Activated naive CD4-positive, alpha-beta T cell treated with anti-CD3 and anti-CD28 coated beads for 36 hours (primary cell): Measurements from ENCODE around the gene PFKP. TPM values are rescaled to one million over a fixed set of nuclear protein-coding genes. Genes with fewer than 3 reads are reported as not detected.

Source experiments
- CTCF ChIA-PET: fragments of 350-600 bp; sonication (Branson Sonifier 250); formaldehyde crosslinking; loops from one replicate; lab custom pipeline; 2021; ENCODE audit warnings: antibody characterized with exemption; lab: Charles Lee
- DNase-seq: peaks from one replicate; pipeline ENCODE4 v3.0.0-alpha.2; 2020
- H3K27ac Mint-ChIP-seq: one replicate; pipeline ENCODE4 v1.8.0; 2021; ENCODE audit warnings: mild to moderate bottlenecking, mixed read lengths
- H3K27me3 Mint-ChIP-seq: one replicate; pipeline ENCODE4 v1.8.0; 2021; ENCODE audit warnings: low read depth, mixed read lengths
- H3K36me3 Mint-ChIP-seq: one replicate; pipeline ENCODE4 v1.8.0; 2021; ENCODE audit warnings: low read depth, mixed read lengths
- H3K4me1 Mint-ChIP-seq: one replicate; pipeline ENCODE4 v1.8.0; 2021; ENCODE audit warnings: low read depth, mixed read lengths
- H3K4me3 Mint-ChIP-seq: one replicate; pipeline ENCODE4 v1.8.0; 2021; ENCODE audit warnings: mild to moderate bottlenecking, moderate library complexity, mixed read lengths
- H3K9me3 Mint-ChIP-seq: one replicate; pipeline ENCODE4 v1.8.0; 2021; ENCODE audit warnings: mixed read lengths
- intact Hi-C: fragments of 100-400 bp; cut with micrococcal nuclease; formaldehyde crosslinking; loops from one replicate; pipeline ENCODE4 v1.15.1; 2023
- total RNA-seq, 2 experiments: library from RNA; stranded (reverse); gene quantifications; one replicate each; pipeline ENCODE4 v1.2.3, GENCODE V29; 2021

Gene PFKP
- total RNA-seq, 2 experiments from 2014 or later, result 96.2 to 99.7 TPM

DNA sequence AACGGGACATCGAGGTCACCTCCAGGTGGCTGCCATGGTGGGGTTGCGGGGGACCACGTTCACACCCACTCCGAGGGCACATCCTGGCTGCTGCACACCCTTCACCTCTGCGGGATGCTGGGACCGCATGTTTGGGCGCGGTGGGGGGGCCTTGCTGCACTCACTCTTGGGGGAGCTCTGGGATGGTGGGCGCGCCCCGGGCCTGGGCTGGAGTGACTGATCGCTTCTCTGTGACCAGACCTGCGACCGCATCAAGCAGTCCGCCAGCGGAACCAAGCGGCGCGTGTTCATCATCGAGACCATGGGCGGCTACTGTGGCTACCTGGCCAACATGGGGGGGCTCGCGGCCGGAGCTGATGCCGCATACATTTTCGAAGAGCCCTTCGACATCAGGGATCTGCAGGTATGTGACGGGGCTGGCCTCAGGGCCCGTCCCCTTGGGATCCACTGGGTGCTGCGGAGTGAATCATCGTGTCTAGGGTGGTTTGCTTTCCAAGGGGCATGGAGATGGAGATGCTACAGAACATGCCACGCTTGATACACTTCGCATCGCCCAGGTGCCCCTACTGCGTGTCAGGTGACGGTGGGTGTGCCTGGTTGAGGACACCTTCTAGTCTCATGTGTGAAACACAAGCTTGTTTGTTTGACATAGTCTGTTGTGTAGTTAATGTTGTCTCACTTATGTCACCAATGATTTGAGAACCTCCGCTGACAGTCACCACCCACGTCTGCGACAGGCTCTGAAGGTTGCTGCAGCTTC lies 62.4 kb downstream of the PFKP start:
- CTCF ChIA-PET, result interaction anchor here (1.0 kb wide), 1 partner anchor 9 kb away, joined by 8 read pairs; no protein-coding TSS in a partner anchor
- Mint-ChIP-seq H3K27ac (no peak overlapping the region), H3K27me3 (no peaks in the 10 kb centered on the region), H3K4me1 (no peaks in the 10 kb centered on the region), H3K9me3 (peaks cover 4% of the 10 kb centered on the region), H3K36me3 (peaks cover 67% of the 10 kb centered on the region), H3K4me3 (no peak overlapping the region)
- no peak for DNase-seq
- intact Hi-C loops, result no loop called here

DNA sequence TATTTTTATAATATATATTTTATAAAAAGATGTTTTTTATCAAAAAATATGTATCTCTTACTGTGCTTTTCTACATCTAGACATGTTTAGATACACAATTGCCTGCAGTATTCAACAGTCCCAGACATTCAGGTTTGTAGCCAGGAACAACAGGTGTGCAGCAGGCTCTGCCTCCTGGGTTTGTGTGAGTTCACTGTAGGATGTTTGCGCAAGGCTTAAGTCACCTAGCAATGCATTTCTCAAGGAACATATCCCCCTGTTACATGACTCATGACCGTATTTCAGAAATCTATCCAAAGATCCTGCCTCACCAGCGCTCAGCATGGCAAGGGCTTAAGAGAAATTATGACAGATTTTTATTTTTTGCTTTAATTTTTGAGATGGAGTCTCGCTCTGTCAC lies 63.8 kb downstream of the PFKP start:
- H3K36me3 Mint-ChIP-seq, result peaks cover 58% of the 10 kb centered on the region
- no peak overlapping the region for H3K27ac Mint-ChIP-seq
- intact Hi-C loops, result no loop called here
- no peak for DNase-seq
- peaks cover 2% of the 10 kb centered on the region for H3K9me3 Mint-ChIP-seq
- CTCF ChIA-PET, result interaction anchor here (1.0 kb wide), 1 partner anchor 10 kb away, joined by 8 read pairs; no protein-coding TSS in a partner anchor
- no peak overlapping the region for H3K4me3 Mint-ChIP-seq
- no peaks in the 10 kb centered on the region for H3K27me3 Mint-ChIP-seq
- no peaks in the 10 kb centered on the region for H3K4me1 Mint-ChIP-seq

DNA sequence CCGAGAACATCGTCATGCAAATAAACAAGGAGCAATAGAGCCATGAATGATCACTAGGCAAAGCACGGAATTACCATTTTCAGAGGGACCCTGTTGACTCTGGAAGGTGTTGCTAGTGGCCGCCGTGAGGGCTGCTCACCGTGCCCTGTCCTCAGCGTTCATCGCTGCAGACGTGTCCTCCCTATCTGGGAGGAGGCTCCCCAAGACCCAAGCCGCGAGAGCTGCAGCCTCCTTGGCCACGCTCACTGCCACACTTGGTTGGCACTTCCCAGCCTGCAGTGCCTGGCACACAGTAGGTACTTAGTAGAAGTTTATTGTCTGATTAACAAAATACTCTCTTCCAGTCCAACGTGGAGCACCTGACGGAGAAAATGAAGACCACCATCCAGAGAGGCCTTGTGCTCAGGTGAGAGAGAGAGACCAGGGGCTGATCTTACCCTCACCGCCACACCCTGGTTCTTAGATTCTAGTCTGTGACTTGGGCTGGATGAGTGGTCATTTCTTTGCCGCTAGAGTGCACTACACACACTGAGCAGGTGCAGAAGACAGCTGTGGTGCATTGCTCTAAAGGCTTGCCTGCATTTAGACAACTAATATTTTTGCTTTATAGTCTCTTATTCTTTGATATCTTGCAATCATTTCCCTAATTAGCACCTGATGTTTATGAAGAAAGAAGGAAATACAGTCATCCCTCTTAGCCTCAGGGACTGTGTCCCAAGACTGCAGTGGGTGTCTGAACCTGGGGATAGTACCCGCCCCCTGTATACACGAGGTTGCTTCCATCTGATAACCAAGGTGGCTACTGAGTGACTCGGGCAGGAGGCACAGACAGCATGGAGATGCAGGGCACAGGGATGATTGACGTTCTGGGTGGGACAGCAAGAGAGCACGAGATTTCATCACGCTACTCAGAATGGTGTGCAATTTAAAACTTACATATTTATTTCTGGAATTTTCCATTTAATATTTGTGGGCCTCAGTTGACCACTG lies 65.0 kb downstream of the PFKP start:
- CTCF ChIA-PET, result no interaction called here
- DNase-seq, result no peak
- Mint-ChIP-seq H3K4me3 (no peak overlapping the region), H3K4me1 (no peaks in the 10 kb centered on the region), H3K9me3 (peaks cover 2% of the 10 kb centered on the region), H3K27ac (no peak overlapping the region), H3K27me3 (no peaks in the 10 kb centered on the region), H3K36me3 (peaks cover 52% of the 10 kb centered on the region)
- intact Hi-C loops, result no loop called here

DNA sequence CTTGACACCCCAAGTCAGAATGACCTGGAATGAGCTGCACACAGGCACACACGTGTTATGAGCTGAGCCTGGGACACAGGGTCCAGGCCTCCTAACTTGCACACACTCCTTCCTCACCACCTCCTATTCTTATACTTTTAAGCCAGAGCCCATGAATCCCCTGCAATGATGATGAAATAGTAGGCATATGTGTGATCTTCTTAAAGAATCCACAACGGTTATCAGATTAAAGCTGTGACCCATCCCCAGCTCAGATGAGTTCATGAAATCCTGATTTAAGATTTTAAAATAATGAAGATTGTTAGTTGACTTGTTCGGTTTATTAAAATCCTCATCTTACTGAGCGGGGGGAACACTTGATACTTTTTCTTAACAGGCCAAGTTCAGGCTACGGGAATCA lies 66.6 kb downstream of the PFKP start:
- Mint-ChIP-seq H3K4me3 (no peak overlapping the region), H3K27me3 (no peaks in the 10 kb centered on the region), H3K27ac (no peak overlapping the region), H3K4me1 (no peaks in the 10 kb centered on the region), H3K36me3 (peaks cover 51% of the 10 kb centered on the region), H3K9me3 (no peaks in the 10 kb centered on the region)
- intact Hi-C loops, result no loop called here
- DNase-seq, result no peak
- CTCF ChIA-PET, result interaction anchor here (0.6 kb wide), 1 partner anchor 96 kb away, joined by 4 read pairs; no protein-coding TSS in a partner anchor

DNA sequence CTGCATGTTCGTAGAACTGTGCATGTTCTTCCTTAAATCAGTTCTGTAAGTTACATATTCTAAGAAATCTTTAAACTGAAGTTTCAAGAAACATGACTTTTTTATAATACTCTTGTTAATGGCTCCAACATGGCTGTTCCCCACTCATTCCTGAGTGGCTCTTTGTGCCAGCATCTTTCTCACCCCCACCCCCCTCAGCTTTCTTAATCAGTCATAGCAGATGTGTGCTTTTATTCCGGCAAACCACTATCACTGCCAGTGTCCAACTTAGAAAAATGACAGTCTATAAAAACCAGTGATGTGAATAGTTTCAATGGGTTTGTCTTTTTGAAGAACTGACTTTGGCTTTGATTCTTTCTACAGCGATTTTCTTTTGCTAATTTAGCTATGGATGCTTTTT lies 67.7 kb downstream of the PFKP start:
- no peaks in the 10 kb centered on the region for H3K4me1 Mint-ChIP-seq
- DNase-seq, result no peak
- no peaks in the 10 kb centered on the region for H3K27me3 Mint-ChIP-seq
- intact Hi-C loops, result no loop called here
- H3K27ac Mint-ChIP-seq, result peak overlapping the region; percentile 9
- H3K36me3 Mint-ChIP-seq, result peaks cover 53% of the 10 kb centered on the region
- no peaks in the 10 kb centered on the region for H3K9me3 Mint-ChIP-seq
- H3K4me3 Mint-ChIP-seq, result no peak overlapping the region
- CTCF ChIA-PET, result interaction anchor here (1.5 kb wide), 1 partner anchor 57 kb away, joined by 3 read pairs; no protein-coding TSS in a partner anchor

DNA sequence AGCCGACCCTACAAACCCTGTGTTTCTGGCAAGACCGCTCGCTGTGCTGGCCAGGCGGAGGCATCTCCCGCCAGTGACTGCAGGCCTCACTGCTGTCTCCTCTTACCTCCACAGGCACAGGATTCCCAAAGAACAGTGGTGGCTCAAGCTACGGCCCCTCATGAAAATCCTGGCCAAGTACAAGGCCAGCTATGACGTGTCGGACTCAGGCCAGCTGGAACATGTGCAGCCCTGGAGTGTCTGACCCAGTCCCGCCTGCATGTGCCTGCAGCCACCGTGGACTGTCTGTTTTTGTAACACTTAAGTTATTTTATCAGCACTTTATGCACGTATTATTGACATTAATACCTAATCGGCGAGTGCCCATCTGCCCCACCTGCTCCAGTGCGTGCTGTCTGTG lies 69.0 kb downstream of the PFKP start:
- Mint-ChIP-seq H3K36me3 (peaks cover 60% of the 10 kb centered on the region), H3K27me3 (no peaks in the 10 kb centered on the region), H3K4me1 (no peaks in the 10 kb centered on the region), H3K9me3 (no peaks in the 10 kb centered on the region), H3K4me3 (no peak overlapping the region), H3K27ac (no peak overlapping the region)
- CTCF ChIA-PET, result interaction anchor here (1.2 kb wide), 1 partner anchor 14 kb away, joined by 3 read pairs; no protein-coding TSS in a partner anchor
- intact Hi-C loops, result no loop called here
- DNase-seq, result no peak

DNA sequence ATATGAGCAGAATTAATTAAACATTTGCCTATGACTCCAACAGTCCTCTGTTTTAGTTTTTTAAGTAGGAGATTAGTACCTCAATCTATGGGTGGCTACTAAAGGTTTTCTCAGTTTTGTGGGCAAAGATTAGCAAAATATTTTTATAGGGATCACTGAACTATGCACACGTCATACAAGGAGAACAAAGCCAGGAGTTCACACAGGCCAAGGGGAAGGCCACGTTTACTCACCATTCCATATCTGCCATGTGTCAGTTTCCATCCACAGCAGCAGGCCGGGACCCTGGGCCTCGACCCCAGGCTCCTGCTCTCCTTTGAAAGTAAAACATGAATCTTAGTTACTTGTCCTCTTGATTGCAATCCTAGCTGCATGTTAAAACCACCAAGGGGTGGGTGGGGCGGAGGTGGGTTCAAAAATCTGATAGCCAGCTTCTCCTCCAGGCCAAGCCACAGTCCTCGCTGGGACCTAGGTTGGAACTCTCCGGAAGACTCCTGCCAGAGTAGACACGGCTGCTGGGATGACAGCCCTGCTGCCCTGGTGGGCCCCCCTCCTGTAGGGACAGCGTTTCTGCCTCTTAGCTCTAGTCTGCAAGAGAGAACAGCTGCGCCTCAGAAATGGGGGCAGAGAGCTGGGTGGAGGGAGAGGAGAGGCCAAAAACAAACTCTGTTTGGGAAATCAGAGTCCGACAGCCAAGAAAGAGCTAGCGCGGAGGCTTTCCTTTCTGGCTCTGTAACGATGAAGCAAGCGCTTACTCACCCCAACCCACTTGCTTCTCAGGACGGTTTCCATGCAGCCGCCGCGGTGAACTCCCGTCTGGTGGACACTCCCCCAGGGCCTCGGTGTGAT lies 69.6 kb downstream of the PFKP start:
- Mint-ChIP-seq H3K27ac (no peak overlapping the region), H3K36me3 (peaks cover 56% of the 10 kb centered on the region), H3K9me3 (no peaks in the 10 kb centered on the region), H3K4me3 (no peak overlapping the region), H3K4me1 (no peaks in the 10 kb centered on the region), H3K27me3 (no peaks in the 10 kb centered on the region)
- CTCF ChIA-PET, result no interaction called here
- no peak for DNase-seq
- intact Hi-C loops, result no loop called here

DNA sequence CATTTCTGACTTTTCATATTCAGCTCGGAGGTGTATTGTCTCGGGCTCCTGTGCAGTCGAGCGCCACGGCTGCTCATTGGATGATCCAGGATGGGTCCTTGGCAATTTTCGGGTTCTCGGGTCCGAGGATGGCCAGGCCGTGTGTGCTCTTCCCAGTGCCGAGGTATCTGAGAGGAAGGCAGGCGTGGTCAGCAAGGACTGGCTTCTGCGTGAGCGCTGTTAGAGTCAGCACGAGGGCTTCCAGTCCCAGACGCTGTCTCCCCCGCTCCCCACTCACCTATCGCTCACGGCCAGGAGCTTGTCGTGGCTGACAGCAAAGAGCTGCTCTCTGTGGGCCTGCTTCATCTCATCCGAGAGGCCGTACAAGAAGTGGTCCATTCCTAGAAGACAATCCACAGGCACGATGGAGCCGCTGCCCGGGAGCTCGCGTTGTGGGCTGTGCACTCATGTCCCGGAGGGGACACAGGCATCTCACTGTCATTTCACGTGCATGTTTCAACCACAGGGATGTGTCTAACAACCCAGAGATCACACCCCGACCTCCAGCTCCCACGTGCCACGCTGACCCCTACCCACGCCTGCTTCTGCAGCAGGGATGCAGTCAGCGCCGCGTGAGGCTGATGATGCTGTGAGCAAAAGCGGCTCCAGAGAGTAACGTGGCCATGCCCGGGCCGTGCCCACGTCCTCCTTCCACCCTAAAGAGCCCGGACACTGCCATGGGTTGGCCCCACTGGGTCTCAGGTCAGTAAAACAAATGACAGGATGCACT lies 70.8 kb downstream of the PFKP start:
- Mint-ChIP-seq H3K4me1 (no peaks in the 10 kb centered on the region), H3K9me3 (no peaks in the 10 kb centered on the region), H3K27ac (peak overlapping the region; percentile 73), H3K4me3 (no peak overlapping the region), H3K27me3 (no peaks in the 10 kb centered on the region), H3K36me3 (peaks cover 53% of the 10 kb centered on the region)
- intact Hi-C loops, result no loop called here
- CTCF ChIA-PET, result no interaction called here
- no peak for DNase-seq

DNA sequence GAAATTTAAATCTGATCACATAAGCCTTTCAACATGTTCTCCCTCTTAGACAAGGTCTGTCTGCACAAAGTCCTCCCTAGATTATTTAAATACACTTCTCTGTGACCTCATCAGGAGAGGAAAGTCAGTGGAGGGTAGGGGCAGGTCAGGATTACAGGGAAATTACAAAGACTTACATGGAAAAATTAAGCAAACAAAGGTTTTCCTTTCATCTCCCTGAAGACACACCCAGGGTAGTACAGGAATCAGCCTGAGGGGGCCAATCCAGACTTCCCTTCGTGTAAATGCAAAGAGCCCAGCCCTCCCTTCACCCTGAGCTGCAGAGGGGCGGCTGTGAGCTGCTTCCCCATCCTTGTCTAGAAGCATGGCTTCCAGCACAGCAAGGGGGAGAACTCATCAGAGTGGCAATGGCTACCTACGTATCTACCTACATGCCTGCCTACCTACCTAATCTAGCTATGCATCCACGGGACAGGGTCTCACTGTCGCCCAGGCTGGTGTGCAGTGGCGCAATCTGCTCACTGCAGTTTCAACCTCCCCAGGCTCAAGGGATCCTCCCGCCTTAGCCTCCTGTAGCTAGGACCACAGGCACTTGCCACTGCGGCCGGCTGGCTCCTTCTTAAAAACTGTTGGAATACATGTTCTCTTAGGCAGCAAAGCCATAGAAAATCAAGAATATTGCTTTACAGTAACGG lies 72.0 kb downstream of the PFKP start:
- Mint-ChIP-seq H3K4me3 (no peak overlapping the region), H3K27ac (peak overlapping the region; percentile 5), H3K9me3 (no peaks in the 10 kb centered on the region), H3K27me3 (no peaks in the 10 kb centered on the region), H3K4me1 (no peaks in the 10 kb centered on the region), H3K36me3 (peaks cover 52% of the 10 kb centered on the region)
- CTCF ChIA-PET, result interaction anchor here (0.6 kb wide), 1 partner anchor 21 kb away, joined by 3 read pairs; no protein-coding TSS in a partner anchor
- DNase-seq, result no peak
- intact Hi-C loops, result no loop called here

DNA sequence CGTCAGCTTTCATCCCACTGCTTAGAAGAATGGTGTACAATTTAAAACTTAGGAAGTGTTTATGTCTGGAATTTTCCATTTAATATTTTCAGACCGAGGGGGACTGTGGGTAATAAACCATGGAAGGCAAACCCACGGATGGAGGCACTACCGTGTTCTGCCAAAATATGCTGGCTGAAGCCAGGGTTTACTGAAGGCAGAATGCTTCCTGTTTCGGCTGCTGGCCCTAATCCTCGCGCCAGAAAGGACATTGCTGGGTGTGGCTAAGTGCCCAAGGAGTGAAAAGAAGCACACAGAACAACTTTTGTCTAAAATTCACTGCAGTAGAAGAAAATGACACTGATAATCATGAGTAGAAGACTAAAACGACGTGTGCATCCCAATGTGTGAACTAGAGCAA lies 72.9 kb downstream of the PFKP start:
- Mint-ChIP-seq H3K27me3 (no peaks in the 10 kb centered on the region), H3K9me3 (no peaks in the 10 kb centered on the region), H3K27ac (no peak overlapping the region), H3K36me3 (peaks cover 47% of the 10 kb centered on the region), H3K4me3 (no peak overlapping the region), H3K4me1 (no peaks in the 10 kb centered on the region)
- CTCF ChIA-PET, result interaction anchor here (0.6 kb wide), 1 partner anchor 22 kb away, joined by 3 read pairs; no protein-coding TSS in a partner anchor
- intact Hi-C loops, result no loop called here
- DNase-seq, result no peak
